ENCODE data around the gene MLYCD. TPM values are rescaled to one million over a fixed set of nuclear protein-coding genes. Genes with fewer than 3 reads are reported as not detected.

Gene MLYCD
- total and polyA plus RNA-seq, 2 experiments from 2014 or later = 3.2 to 7.2 TPM

GRCh38 chr16:83850947-83851346 lies 48.0 kb upstream of the MLYCD start:
- peaks cover 42% of the 10 kb centered on the region for H3K4me1 Mint-ChIP-seq
- no peak for ATAC-seq
- no peak for TF ChIP-seq ETS1 (IDR thresholded peaks at IDR 0.05)
- Histone ChIP-seq H3F3A (replicated peaks; ENCODE audit: low read depth) (no peaks in the 10 kb centered on the region), H3K4me2 (no peak overlapping the region), H3K9me2 (ENCODE audit: insufficient read depth) (0 out of 2 replicates have a peak, but pooled peaks cover 2% of the 10 kb centered on the region), H3K27me3 (ENCODE audit: insufficient read depth) (no peaks in the 10 kb centered on the region), H3K27ac (ENCODE audit: low read depth) (no peak overlapping the region), H3K4me1 (ENCODE audit: insufficient read depth) (peaks cover 34% of the 10 kb centered on the region), H4K20me1 (replicated peaks; ENCODE audit: insufficient read depth) (no peaks in the 10 kb centered on the region), H3K4me3 (no peak overlapping the region), H2AFZ (no peak overlapping the region), H3K79me2 (replicated peaks; ENCODE audit: insufficient read depth) (no peaks in the 10 kb centered on the region), H3K36me3 (ENCODE audit: insufficient read depth) (no peaks in the 10 kb centered on the region)
- no peak for DNase-seq (ENCODE audit: low spot score)
- H3K36me3 Mint-ChIP-seq (ENCODE audit: low read depth) = no peaks in the 10 kb centered on the region
- H3K4me3 Mint-ChIP-seq = no peak overlapping the region
- H3K27me3 Mint-ChIP-seq (ENCODE audit: insufficient read depth, low read depth, poor library complexity) = peaks cover 3% of the 10 kb centered on the region
- no peaks in the 10 kb centered on the region for H3K9me3 Mint-ChIP-seq
- H3K27ac Mint-ChIP-seq = no peak overlapping the region

- H3K27me3 ChIP-seq (ENCODE audit: insufficient read depth) = no peaks in the 10 kb centered on the region
- no peak for DNase-seq (ENCODE audit: low spot score)
- H3K4me3 ChIP-seq = no peak overlapping the region
- H3K36me3 ChIP-seq (ENCODE audit: insufficient read depth) = no peaks in the 10 kb centered on the region
- Mint-ChIP-seq H3K27me3 (ENCODE audit: insufficient read depth, low read depth, poor library complexity) (peaks cover 5% of the 10 kb centered on the region), H3K27ac (no peak overlapping the region), H3K4me3 (no peak overlapping the region), H3K9me3 (no peaks in the 10 kb centered on the region), H3K4me1 (peaks cover 42% of the 10 kb centered on the region), H3K36me3 (ENCODE audit: low read depth) (no peaks in the 10 kb centered on the region)
- peaks cover 34% of the 10 kb centered on the region for H3K4me1 ChIP-seq (ENCODE audit: insufficient read depth)
- ATAC-seq = no peak
- H3F3A ChIP-seq (replicated peaks; ENCODE audit: low read depth) = no peaks in the 10 kb centered on the region
- H3K27ac ChIP-seq (ENCODE audit: low read depth) = no peak overlapping the region
- no peak overlapping the region for H3K4me2 ChIP-seq
- H2AFZ ChIP-seq = no peak overlapping the region
- H4K20me1 ChIP-seq (replicated peaks; ENCODE audit: insufficient read depth) = no peaks in the 10 kb centered on the region
- 0 out of 2 replicates have a peak, but pooled peaks cover 2% of the 10 kb centered on the region for H3K9me2 ChIP-seq (ENCODE audit: insufficient read depth)
- no peaks in the 10 kb centered on the region for H3K79me2 ChIP-seq (replicated peaks; ENCODE audit: insufficient read depth)
- TF ChIP-seq CTCF (conservative IDR thresholded peaks at IDR 0.05; ENCODE audit: low read depth in 2 of 2) (no peak), CREB1 (CRISPR knock-in tag; IDR thresholded peaks at IDR 0.05; ENCODE audit: low read depth) (no peak), ZNF462 (CRISPR knock-in tag; IDR thresholded peaks at IDR 0.05) (no peak), ZNF331 (CRISPR knock-in tag; IDR thresholded peaks at IDR 0.05; ENCODE audit: low read depth) (no peak), STAT1 (IDR thresholded peaks at IDR 0.05; ENCODE audit: unreplicated experiment) (no peak), POLR2AphosphoS5 (IDR thresholded peaks at IDR 0.05; ENCODE audit: low read depth) (no peak), EZH2phosphoT487 (IDR thresholded peaks at IDR 0.05; ENCODE audit: unreplicated experiment) (no peak), JUNB (IDR thresholded peaks at IDR 0.05; ENCODE audit: unreplicated experiment) (no peak), ZNF114 (CRISPR knock-in tag; IDR thresholded peaks at IDR 0.05) (no peak), NANOG (IDR thresholded peaks at IDR 0.05; ENCODE audit: borderline replicate concordance) (no peak)
Measured at GRCh38 chr16:83851473-83851872, 47.4 kb upstream of the MLYCD start.

Data from GM23338 (cell line).